ENCODE results near the gene GBE1.

Gene GBE1

GRCh38 chr3:81585056-81585455 is 176.4 kb downstream of the GBE1 start:
- Histone ChIP-seq H3K9ac (ENCODE audit: low read length) (no peak overlapping the region), H3K27me3 (ENCODE audit: control insufficient read depth, insufficient read depth, low read length) (no peaks in the 10 kb centered on the region), H3K9me3 (ENCODE audit: control insufficient read depth, low read length) (no peaks in the 10 kb centered on the region), H3K4me3 (ENCODE audit: low read length) (no peak overlapping the region), H3K36me3 (ENCODE audit: control insufficient read depth, insufficient read depth, low read length) (no peaks in the 10 kb centered on the region), H3K4me1 (ENCODE audit: control insufficient read depth, insufficient read depth, low read length) (no peaks in the 10 kb centered on the region)

GRCh38 chr3:81581966-81582599 is 179.4 kb downstream of the GBE1 start:
- Histone ChIP-seq H3K9me3 (ENCODE audit: control insufficient read depth, low read length) (no peaks in the 10 kb centered on the region), H3K4me1 (ENCODE audit: control insufficient read depth, insufficient read depth, low read length) (no peaks in the 10 kb centered on the region), H3K4me3 (ENCODE audit: low read length) (no peak overlapping the region), H3K9ac (ENCODE audit: low read length) (no peak overlapping the region), H3K27me3 (ENCODE audit: control insufficient read depth, insufficient read depth, low read length) (no peaks in the 10 kb centered on the region), H3K36me3 (ENCODE audit: control insufficient read depth, insufficient read depth, low read length) (no peaks in the 10 kb centered on the region)

DNA sequence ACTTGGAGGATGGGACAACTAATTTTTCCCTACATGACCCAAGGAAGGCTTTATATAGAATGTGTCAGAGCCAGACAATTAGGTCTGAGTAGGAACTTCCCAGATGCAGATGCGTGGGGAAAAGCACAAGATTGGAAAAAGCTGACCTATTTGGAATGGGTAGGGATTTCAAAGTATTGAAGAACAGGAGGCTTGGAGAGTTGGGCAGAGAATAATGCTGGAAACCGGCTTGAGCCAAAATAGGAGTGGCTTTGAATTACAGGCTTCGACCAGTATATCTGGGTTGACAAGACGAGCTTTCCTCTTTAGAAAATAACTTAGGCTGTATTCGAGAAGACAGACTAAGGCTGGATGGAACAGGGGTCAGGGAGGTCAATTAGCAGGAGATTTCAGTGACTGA is 181.1 kb downstream of the GBE1 start:
- Histone ChIP-seq H3K4me3 (ENCODE audit: low read length) (no peak overlapping the region), H3K4me1 (ENCODE audit: control insufficient read depth, insufficient read depth, low read length) (no peaks in the 10 kb centered on the region), H3K9me3 (ENCODE audit: control insufficient read depth, low read length) (no peaks in the 10 kb centered on the region), H3K27me3 (ENCODE audit: control insufficient read depth, insufficient read depth, low read length) (no peaks in the 10 kb centered on the region), H3K9ac (ENCODE audit: low read length) (no peak overlapping the region), H3K36me3 (ENCODE audit: control insufficient read depth, insufficient read depth, low read length) (no peaks in the 10 kb centered on the region)

DNA sequence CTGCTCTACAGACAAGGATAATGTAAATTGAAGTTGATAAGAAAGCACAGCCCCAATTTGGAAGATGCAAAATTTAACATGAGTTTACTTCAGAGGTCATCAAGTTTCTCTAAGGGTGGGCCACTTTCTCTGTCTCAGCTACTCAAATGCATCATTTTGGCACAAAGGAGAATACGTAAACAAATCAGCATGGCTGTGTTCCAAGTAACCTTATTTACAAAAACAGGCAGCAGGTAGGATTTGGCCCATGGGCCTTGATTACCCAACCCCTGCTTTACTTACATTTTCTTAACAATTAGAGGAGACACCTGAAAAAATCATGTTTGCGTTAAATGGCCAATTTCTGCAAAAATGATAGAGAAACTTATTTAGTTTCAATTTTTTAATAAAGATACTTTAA is 181.7 kb downstream of the GBE1 start:
- H3K27me3 ChIP-seq (ENCODE audit: control insufficient read depth, insufficient read depth, low read length) = no peaks in the 10 kb centered on the region
- no peak overlapping the region for H3K4me3 ChIP-seq (ENCODE audit: low read length)
- no peaks in the 10 kb centered on the region for H3K36me3 ChIP-seq (ENCODE audit: control insufficient read depth, insufficient read depth, low read length)
- no peaks in the 10 kb centered on the region for H3K4me1 ChIP-seq (ENCODE audit: control insufficient read depth, insufficient read depth, low read length)
- H3K9ac ChIP-seq (ENCODE audit: low read length) = no peak overlapping the region
- no peaks in the 10 kb centered on the region for H3K9me3 ChIP-seq (ENCODE audit: control insufficient read depth, low read length)

DNA sequence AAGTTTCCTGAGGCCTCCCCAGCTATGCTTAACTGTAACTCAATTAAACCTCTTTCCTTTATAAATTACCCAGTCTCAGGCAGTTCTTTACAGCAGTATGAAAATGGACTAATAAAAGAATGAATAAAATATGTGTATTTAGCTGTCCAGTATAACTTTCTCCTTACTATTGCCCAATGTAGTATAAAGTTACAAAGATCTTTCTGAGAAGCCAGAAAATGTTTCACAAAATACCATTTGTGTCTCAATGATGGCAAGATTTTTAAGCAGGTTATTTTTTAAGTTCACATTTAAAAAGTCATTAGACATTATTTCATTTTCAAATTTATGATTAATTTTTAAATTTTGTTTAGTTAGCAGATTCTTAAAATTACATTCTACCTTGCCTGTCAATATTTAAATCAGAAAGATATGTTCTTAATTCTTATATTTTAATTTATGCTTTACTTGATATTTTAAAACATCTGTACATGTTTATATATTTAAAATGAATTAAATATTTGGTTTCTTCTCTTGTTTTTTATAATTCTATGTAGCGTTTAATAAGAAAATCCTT is 189.2 kb downstream of the GBE1 start:
- Histone ChIP-seq H3K4me1 (ENCODE audit: control insufficient read depth, insufficient read depth, low read length) (no peaks in the 10 kb centered on the region), H3K9ac (ENCODE audit: low read length) (no peak overlapping the region), H3K4me3 (ENCODE audit: low read length) (no peak overlapping the region), H3K36me3 (ENCODE audit: control insufficient read depth, insufficient read depth, low read length) (no peaks in the 10 kb centered on the region), H3K9me3 (ENCODE audit: control insufficient read depth, low read length) (no peaks in the 10 kb centered on the region), H3K27me3 (ENCODE audit: control insufficient read depth, insufficient read depth, low read length) (no peaks in the 10 kb centered on the region)

- Histone ChIP-seq H3K4me3 (ENCODE audit: low read length) (no peak overlapping the region), H3K36me3 (ENCODE audit: control insufficient read depth, insufficient read depth, low read length) (no peaks in the 10 kb centered on the region), H3K4me1 (ENCODE audit: control insufficient read depth, insufficient read depth, low read length) (no peaks in the 10 kb centered on the region), H3K9ac (ENCODE audit: low read length) (no peak overlapping the region), H3K27me3 (ENCODE audit: control insufficient read depth, insufficient read depth, low read length) (no peaks in the 10 kb centered on the region), H3K9me3 (ENCODE audit: control insufficient read depth, low read length) (no peaks in the 10 kb centered on the region)
Measured at GRCh38 chr3:81568378-81568777, 193.1 kb downstream of the GBE1 start.

GRCh38 chr3:81565041-81565440 is 196.4 kb downstream of the GBE1 start:
- Histone ChIP-seq H3K4me1 (ENCODE audit: control insufficient read depth, insufficient read depth, low read length) (no peaks in the 10 kb centered on the region), H3K9ac (ENCODE audit: low read length) (no peak overlapping the region), H3K4me3 (ENCODE audit: low read length) (no peak overlapping the region), H3K36me3 (ENCODE audit: control insufficient read depth, insufficient read depth, low read length) (no peaks in the 10 kb centered on the region), H3K9me3 (ENCODE audit: control insufficient read depth, low read length) (no peaks in the 10 kb centered on the region), H3K27me3 (ENCODE audit: control insufficient read depth, insufficient read depth, low read length) (no peaks in the 10 kb centered on the region)

DNA sequence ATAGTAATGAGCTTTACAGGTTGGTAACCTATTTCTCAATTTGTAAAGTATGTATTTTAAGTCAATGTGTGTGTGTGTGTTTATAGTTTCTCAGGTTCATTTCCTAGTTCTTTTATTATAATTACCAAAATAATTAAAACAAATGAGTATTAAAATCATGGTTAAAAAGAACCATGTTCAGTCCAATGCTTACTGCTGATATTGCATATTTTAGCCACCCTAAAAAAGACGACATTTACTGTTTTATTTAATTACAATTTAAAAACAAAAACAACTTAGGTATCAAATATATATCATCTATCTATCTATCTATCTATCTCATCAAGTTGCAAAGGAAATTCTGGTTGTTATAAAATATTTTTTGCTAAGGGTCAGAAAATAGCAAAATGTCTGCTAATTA is 203.3 kb downstream of the GBE1 start:
- H3K36me3 ChIP-seq (ENCODE audit: control insufficient read depth, insufficient read depth, low read length) = no peaks in the 10 kb centered on the region
- no peaks in the 10 kb centered on the region for H3K9me3 ChIP-seq (ENCODE audit: control insufficient read depth, low read length)
- no peak overlapping the region for H3K4me3 ChIP-seq (ENCODE audit: low read length)
- no peaks in the 10 kb centered on the region for H3K4me1 ChIP-seq (ENCODE audit: control insufficient read depth, insufficient read depth, low read length)
- H3K27me3 ChIP-seq (ENCODE audit: control insufficient read depth, insufficient read depth, low read length) = no peaks in the 10 kb centered on the region
- H3K9ac ChIP-seq (ENCODE audit: low read length) = no peak overlapping the region

- Histone ChIP-seq H3K27me3 (ENCODE audit: control insufficient read depth, insufficient read depth, low read length) (no peaks in the 10 kb centered on the region), H3K9me3 (ENCODE audit: control insufficient read depth, low read length) (no peaks in the 10 kb centered on the region), H3K4me3 (ENCODE audit: low read length) (no peak overlapping the region), H3K36me3 (ENCODE audit: control insufficient read depth, insufficient read depth, low read length) (no peaks in the 10 kb centered on the region), H3K4me1 (ENCODE audit: control insufficient read depth, insufficient read depth, low read length) (no peaks in the 10 kb centered on the region), H3K9ac (ENCODE audit: low read length) (no peak overlapping the region)
Measured at GRCh38 chr3:81554801-81555200, 206.6 kb downstream of the GBE1 start.

GRCh38 chr3:81554388-81554787 is 207.1 kb downstream of the GBE1 start:
- H3K36me3 ChIP-seq (ENCODE audit: control insufficient read depth, insufficient read depth, low read length) = no peaks in the 10 kb centered on the region

DNA sequence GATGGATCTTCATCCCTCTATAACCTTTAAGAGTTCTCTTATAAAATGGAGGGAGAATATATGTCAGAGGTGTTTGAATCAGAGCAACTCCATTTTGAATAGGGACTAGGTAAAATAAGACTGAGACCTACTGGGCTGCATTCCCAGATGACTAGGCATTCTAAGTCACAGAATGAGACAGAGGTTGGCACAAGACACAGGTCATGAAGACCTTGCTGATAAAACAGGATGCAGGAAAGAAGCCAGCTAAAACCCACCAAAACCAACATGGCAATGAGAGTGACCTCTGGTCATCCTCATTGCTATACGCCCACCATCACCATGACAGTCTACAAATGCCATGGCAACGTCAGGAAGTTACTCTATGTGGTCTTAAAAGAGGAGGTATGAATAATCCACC is 211.0 kb downstream of the GBE1 start:
- no peaks in the 10 kb centered on the region for H3K9me3 ChIP-seq (ENCODE audit: control insufficient read depth, low read length)
- H3K36me3 ChIP-seq (ENCODE audit: control insufficient read depth, insufficient read depth, low read length) = no peaks in the 10 kb centered on the region
- no peak overlapping the region for H3K4me3 ChIP-seq (ENCODE audit: low read length)
- H3K4me1 ChIP-seq (ENCODE audit: control insufficient read depth, insufficient read depth, low read length) = no peaks in the 10 kb centered on the region
- H3K9ac ChIP-seq (ENCODE audit: low read length) = no peak overlapping the region
- H3K27me3 ChIP-seq (ENCODE audit: control insufficient read depth, insufficient read depth, low read length) = no peaks in the 10 kb centered on the region

More at GRCh38 chr3:81554388-81554787, 207.1 kb downstream of the GBE1 start:
- Histone ChIP-seq H3K4me1 (ENCODE audit: control insufficient read depth, insufficient read depth, low read length) (no peaks in the 10 kb centered on the region), H3K27me3 (ENCODE audit: control insufficient read depth, insufficient read depth, low read length) (no peaks in the 10 kb centered on the region), H3K9ac (ENCODE audit: low read length) (no peak overlapping the region), H3K9me3 (ENCODE audit: control insufficient read depth, low read length) (no peaks in the 10 kb centered on the region), H3K4me3 (ENCODE audit: low read length) (no peak overlapping the region)

DNA sequence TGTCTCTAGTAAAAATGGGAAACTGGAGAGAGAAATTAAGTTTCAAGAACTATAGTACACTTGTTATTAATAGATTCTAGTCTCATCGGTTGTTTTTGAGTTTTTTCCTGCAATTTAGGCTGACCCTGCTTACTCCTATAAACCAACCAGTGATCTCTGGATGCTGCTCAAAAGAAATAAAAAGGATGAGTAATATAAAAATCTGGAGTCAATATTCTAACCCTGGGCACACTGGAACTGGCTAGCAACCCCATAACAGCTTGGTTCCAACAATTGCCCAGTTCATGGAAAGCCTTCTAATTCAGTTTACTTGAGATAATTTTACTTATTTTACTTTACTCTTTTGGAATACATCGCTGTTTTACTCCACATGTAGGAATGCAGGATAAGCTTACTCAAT is 211.6 kb downstream of the GBE1 start:
- no peak overlapping the region for H3K9ac ChIP-seq (ENCODE audit: low read length)
- no peaks in the 10 kb centered on the region for H3K27me3 ChIP-seq (ENCODE audit: control insufficient read depth, insufficient read depth, low read length)
- no peaks in the 10 kb centered on the region for H3K4me1 ChIP-seq (ENCODE audit: control insufficient read depth, insufficient read depth, low read length)
- H3K9me3 ChIP-seq (ENCODE audit: control insufficient read depth, low read length) = no peaks in the 10 kb centered on the region
- H3K36me3 ChIP-seq (ENCODE audit: control insufficient read depth, insufficient read depth, low read length) = no peaks in the 10 kb centered on the region
- no peak overlapping the region for H3K4me3 ChIP-seq (ENCODE audit: low read length)

DNA sequence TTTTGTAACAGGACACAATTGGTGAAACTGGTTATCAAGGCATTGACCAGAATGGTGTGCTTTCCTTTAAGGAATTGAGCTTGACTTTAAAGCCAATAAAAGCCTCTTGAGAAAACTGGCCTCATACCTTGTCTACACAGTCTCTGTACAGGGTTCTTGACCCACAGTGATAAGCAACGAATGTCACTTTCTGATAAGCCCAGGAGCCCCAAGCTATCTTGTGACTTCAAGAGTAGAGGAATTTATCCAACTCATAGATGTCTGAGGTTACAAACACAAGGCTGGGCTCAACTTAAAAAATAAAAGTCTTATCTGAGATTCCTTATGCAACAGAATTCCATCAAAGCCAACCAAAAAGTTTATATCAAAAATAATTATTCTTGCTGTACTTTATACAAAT is 212.1 kb downstream of the GBE1 start:
- H3K4me1 ChIP-seq (ENCODE audit: control insufficient read depth, insufficient read depth, low read length) = no peaks in the 10 kb centered on the region
- no peak overlapping the region for H3K9ac ChIP-seq (ENCODE audit: low read length)
- H3K9me3 ChIP-seq (ENCODE audit: control insufficient read depth, low read length) = no peaks in the 10 kb centered on the region
- H3K4me3 ChIP-seq (ENCODE audit: low read length) = no peak overlapping the region
- H3K27me3 ChIP-seq (ENCODE audit: control insufficient read depth, insufficient read depth, low read length) = no peaks in the 10 kb centered on the region
- H3K36me3 ChIP-seq (ENCODE audit: control insufficient read depth, insufficient read depth, low read length) = no peaks in the 10 kb centered on the region

Data from mucosa of stomach (tissue), 1 donor.